KMS-11 (cell line): ENCODE results near the gene ASCL4.

Experiments used
- H2AFZ ChIP-seq: fragments of 200-600 bp; sonication (generic); 2 replicates; pipeline ENCODE4 v1.6.1; 2016; ENCODE audit warnings: antibody characterized with exemption, mixed run types, low read depth
- H3K27ac ChIP-seq: fragments of 200-600 bp; sonication (generic); 2 replicates; pipeline ENCODE4 v1.6.1; 2016; ENCODE audit warnings: mild to moderate bottlenecking, mixed run types
- H3K27me3 ChIP-seq: fragments of 200-600 bp; sonication (generic); 2 replicates; pipeline ENCODE4 v1.6.1; 2017; ENCODE audit warnings: mild to moderate bottlenecking, low read depth, mixed run types, moderate library complexity; ENCODE audit not compliant: insufficient read depth
- H3K36me3 ChIP-seq: fragments of 200-600 bp; sonication (generic); 2 replicates; pipeline ENCODE4 v1.6.1; 2017; ENCODE audit warnings: mild to moderate bottlenecking, mixed run types; ENCODE audit not compliant: insufficient read depth
- H3K4me1 ChIP-seq: fragments of 200-600 bp; sonication (generic); 2 replicates; pipeline ENCODE4 v1.6.1; 2016; ENCODE audit warnings: mild to moderate bottlenecking, low read depth, mixed run types; ENCODE audit not compliant: poor library complexity, severe bottlenecking
- H3K4me2 ChIP-seq: fragments of 200-600 bp; sonication (generic); 2 replicates; pipeline ENCODE4 v1.7.0; 2016; ENCODE audit warnings: mild to moderate bottlenecking, mixed run types
- H3K4me3 ChIP-seq: fragments of 200-600 bp; sonication (generic); IDR thresholded peaks from 2 replicates; pipeline ENCODE4 v1.6.1; 2017; ENCODE audit warnings: low read depth, low read length, mixed read lengths; ENCODE audit not compliant: insufficient read depth
- H3K79me2 ChIP-seq: fragments of 200-600 bp; sonication (generic); 2 replicates; pipeline ENCODE4 v1.6.1; 2016; ENCODE audit warnings: low read depth, mixed run types; ENCODE audit not compliant: insufficient read depth
- H3K9ac ChIP-seq: fragments of 200-600 bp; sonication (generic); 2 replicates; pipeline ENCODE4 v1.6.1; 2016; ENCODE audit warnings: mild to moderate bottlenecking, mixed run types
- H4K20me1 ChIP-seq: fragments of 200-600 bp; sonication (generic); 2 replicates; pipeline ENCODE4 v1.6.1; 2016; ENCODE audit warnings: mild to moderate bottlenecking, mixed run types; ENCODE audit not compliant: insufficient read depth
- TF ChIP-seq, protein P1 (sequence below): fragments of 200-600 bp; sonication (generic); conservative IDR thresholded peaks from 2 replicates; pipeline ENCODE4 v1.6.1; 2017; ENCODE audit warnings: low read depth, mild to moderate bottlenecking, antibody characterized with exemption, low read length, moderate library complexity, mixed read lengths

The ASCL4 gene

DNA sequence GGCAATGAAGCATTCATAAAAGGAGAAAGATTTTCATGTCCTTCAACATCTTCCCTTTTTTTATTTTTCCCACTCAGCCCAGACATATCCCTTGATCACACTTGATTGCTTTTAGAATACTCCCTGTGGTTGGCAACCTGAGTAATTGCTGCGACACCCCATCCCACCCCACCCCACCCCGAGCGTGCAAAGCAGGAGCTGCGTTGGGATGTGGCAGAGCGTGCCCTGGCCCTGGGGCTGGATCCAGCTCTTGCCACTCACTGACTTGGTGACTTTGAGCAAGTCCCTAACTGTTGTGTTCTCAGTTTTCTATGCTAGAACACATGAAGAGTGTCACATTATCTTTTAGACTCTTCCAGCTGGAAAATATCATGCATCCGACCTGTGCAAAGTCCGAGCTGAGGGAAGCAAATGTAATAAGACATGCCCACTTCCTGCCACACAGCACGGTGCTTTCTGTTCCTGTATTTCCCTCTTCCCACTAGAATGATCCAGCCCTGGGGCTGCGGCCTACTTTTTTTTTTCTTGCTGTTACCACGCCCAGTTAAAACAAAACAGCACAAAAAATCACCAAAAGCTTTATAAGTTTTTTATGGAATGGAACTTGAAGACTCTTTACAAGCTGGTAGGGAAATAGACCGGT lies 4.0 kb downstream of the ASCL4 start:
- no peaks in the 10 kb centered on the region for H3K27me3 ChIP-seq
- H3K9ac ChIP-seq, result no peak overlapping the region
- H3K4me1 ChIP-seq, result peaks cover 50% of the 10 kb centered on the region
- no peak overlapping the region for H3K4me3 ChIP-seq
- H3K36me3 ChIP-seq, result no peaks in the 10 kb centered on the region
- TF ChIP-seq, protein P1, sequence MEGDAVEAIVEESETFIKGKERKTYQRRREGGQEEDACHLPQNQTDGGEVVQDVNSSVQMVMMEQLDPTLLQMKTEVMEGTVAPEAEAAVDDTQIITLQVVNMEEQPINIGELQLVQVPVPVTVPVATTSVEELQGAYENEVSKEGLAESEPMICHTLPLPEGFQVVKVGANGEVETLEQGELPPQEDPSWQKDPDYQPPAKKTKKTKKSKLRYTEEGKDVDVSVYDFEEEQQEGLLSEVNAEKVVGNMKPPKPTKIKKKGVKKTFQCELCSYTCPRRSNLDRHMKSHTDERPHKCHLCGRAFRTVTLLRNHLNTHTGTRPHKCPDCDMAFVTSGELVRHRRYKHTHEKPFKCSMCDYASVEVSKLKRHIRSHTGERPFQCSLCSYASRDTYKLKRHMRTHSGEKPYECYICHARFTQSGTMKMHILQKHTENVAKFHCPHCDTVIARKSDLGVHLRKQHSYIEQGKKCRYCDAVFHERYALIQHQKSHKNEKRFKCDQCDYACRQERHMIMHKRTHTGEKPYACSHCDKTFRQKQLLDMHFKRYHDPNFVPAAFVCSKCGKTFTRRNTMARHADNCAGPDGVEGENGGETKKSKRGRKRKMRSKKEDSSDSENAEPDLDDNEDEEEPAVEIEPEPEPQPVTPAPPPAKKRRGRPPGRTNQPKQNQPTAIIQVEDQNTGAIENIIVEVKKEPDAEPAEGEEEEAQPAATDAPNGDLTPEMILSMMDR, result no peak
- no peak overlapping the region; the same call in 1 of the 2 replicates for H3K4me2 ChIP-seq
- H4K20me1 ChIP-seq, result no peaks in the 10 kb centered on the region
- no peak overlapping the region for H3K27ac ChIP-seq
- H2AFZ ChIP-seq, result no peak overlapping the region
- H3K79me2 ChIP-seq, result no peaks in the 10 kb centered on the region

DNA sequence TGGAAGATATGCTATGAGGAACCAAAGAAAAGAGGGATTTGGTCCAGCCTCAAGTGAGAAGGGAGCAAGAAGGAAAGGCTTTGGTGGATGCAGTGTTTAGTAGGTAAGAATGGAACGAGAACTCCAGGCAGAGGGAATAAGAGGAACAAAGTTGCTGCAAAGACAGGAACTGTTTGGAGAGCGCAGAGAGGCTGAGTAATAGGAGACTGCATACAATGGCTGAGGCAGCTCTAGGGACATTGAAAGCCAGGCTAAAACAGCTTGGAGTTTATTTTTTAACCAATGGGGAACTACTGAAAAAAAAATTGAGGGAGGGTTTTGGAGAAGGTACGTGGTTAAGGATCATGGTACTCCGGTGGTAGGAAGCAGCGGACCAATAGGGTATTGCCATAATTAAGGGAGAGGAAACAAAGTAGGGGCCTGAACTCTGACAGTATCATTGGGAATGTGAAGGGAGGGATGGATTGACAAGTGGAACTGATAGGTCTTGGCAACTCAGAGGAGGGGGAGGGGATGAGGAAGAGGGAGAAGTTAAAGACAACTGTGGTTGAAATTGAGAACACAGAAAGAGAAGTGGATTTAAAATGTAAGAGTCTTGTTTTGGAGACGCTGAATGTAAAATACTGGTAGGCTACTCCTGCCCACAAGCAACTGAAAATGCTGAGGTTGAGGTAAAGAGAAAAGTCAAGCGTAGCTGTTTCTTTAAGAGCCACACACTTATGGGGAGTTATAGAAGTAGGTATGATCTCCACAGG lies 4.8 kb downstream of the ASCL4 start:
- H3K4me1 ChIP-seq, result peaks cover 58% of the 10 kb centered on the region
- no peak overlapping the region for H3K9ac ChIP-seq
- no peaks in the 10 kb centered on the region for H3K36me3 ChIP-seq
- H3K27ac ChIP-seq, result peak overlapping the region; percentile 42
- H3K79me2 ChIP-seq, result no peaks in the 10 kb centered on the region
- no peak overlapping the region for H3K4me3 ChIP-seq
- H3K4me2 ChIP-seq, result peak overlapping the region; percentile 73
- H2AFZ ChIP-seq, result no peak overlapping the region
- H4K20me1 ChIP-seq, result no peaks in the 10 kb centered on the region
- TF ChIP-seq, protein P1, result no peak
- no peaks in the 10 kb centered on the region for H3K27me3 ChIP-seq

DNA sequence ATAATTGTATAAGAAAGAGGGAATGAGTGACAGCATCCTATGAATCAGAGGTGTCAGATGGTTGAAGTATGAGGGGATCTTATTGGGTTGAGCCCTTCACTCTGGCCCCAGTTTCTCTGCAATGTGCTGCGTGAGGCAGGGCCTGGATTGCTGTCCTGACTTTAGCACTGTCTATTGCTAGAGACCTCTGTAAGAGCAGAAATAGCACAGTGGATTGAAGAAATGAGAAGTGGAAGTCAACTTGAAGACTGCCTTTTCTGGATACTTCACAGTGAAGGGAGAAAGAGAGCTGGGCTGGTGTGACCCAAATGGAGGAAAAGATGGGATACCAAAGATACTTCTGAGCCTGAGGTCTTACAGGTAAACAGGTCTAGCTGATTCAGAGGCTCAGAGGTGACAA lies 5.8 kb downstream of the ASCL4 start:
- Histone ChIP-seq H3K27ac (no peak overlapping the region), H3K27me3 (no peaks in the 10 kb centered on the region), H3K4me2 (peak overlapping the region; percentile 73), H2AFZ (no peak overlapping the region), H3K9ac (no peak overlapping the region), H3K79me2 (no peaks in the 10 kb centered on the region), H3K4me3 (no peak overlapping the region), H3K36me3 (no peaks in the 10 kb centered on the region), H4K20me1 (no peaks in the 10 kb centered on the region), H3K4me1 (peaks cover 68% of the 10 kb centered on the region)
- TF ChIP-seq, protein P1, result no peak

DNA sequence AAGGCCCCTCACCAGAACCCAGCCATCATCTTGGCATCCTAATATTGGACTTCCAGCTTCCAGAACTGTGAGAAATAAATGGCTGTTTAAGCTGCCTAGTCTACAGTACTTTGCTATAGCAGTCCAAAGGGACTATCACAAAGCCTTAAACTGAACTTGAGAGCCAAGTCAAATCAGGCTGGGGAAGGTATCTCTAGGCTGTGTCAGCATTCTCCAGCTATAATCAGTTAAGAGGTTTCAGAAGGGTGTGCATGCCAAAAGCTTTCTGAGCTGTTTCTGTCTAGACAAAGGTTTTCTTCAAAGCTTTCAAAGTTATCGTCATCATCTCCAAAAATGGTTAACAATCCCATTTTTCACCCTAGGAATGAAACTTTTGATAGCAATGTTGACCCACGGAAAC lies 7.6 kb downstream of the ASCL4 start:
- peak overlapping the region; percentile 50 for H3K4me2 ChIP-seq
- no peaks in the 10 kb centered on the region for H3K27me3 ChIP-seq
- H3K9ac ChIP-seq, result no peak overlapping the region; the same call in 1 of the 2 replicates
- H3K79me2 ChIP-seq, result no peaks in the 10 kb centered on the region
- H3K27ac ChIP-seq, result peak overlapping the region; percentile 71
- H4K20me1 ChIP-seq, result no peaks in the 10 kb centered on the region
- H3K36me3 ChIP-seq, result no peaks in the 10 kb centered on the region
- H2AFZ ChIP-seq, result peak overlapping the region; percentile 36; the same call in 1 of the 2 replicates
- H3K4me1 ChIP-seq, result peaks cover 71% of the 10 kb centered on the region
- TF ChIP-seq, protein P1, result no peak
- no peak overlapping the region for H3K4me3 ChIP-seq
